GM12873 (cell line): ENCODE data around the gene ANO4.

Experiments used
- CTCF ChIP-seq: IDR thresholded peaks from 2 replicates; pipeline ENCODE4 v1.5.1; 2012; ENCODE audit warnings: low read depth, mild to moderate bottlenecking, moderate library complexity, low read length, control low read depth; ENCODE audit not compliant: insufficient read depth; ENCODE audit errors: missing control alignments

ANO4 gene

GRCh38 chr12:100897240-100897639 is 102.7 kb downstream of the ANO4 start:
- no peak for TF ChIP-seq CTCF

GRCh38 chr12:100899301-100899700 is 104.7 kb downstream of the ANO4 start:
- no peak for TF ChIP-seq CTCF

GRCh38 chr12:100900808-100901207 is 106.2 kb downstream of the ANO4 start:
- no peak for TF ChIP-seq CTCF

- TF ChIP-seq CTCF, result no peak
These were observed 106.7 kb downstream of the ANO4 start for GRCh38 chr12:100901266-100901665.

GRCh38 chr12:100904270-100904669 is 109.7 kb downstream of the ANO4 start:
- TF ChIP-seq CTCF, result no peak

- TF ChIP-seq CTCF, result no peak
These were observed 113.9 kb downstream of the ANO4 start for GRCh38 chr12:100908501-100908900.

- no peak for TF ChIP-seq CTCF
These were observed 119.5 kb downstream of the ANO4 start for GRCh38 chr12:100913872-100914592.

- no peak for TF ChIP-seq CTCF
These were observed 124.5 kb downstream of the ANO4 start for GRCh38 chr12:100919116-100919515.
